ENCODE measurements around the gene WNT3. TPM values are rescaled to one million over a fixed set of nuclear protein-coding genes. Genes with fewer than 3 reads are reported as not detected.
"Not testable (repeated sequence)": the region's sequence is repeated elsewhere in the genome, so short reads cannot be mapped to it uniquely, and the experiment has no call there.

The WNT3 gene
- total RNA-seq, 4 donors from 2014 or later = 0.83 to 10.1 (median 6.5) TPM

GRCh38 chr17:46763416-46763815 lies 55.1 kb downstream of the WNT3 start:
- TF ChIP-seq CTCF (IDR thresholded peaks at IDR 0.05) (no peak), POLR2A (IDR thresholded peaks at IDR 0.05) (no peak)
- Histone ChIP-seq H3K27me3 (no peaks in the 10 kb centered on the region), H3K27ac (no peak overlapping the region), H3K9me3 (no peaks in the 10 kb centered on the region), H3K4me3 (no peak overlapping the region), H3K36me3 (peaks cover 0 to 5% (median 0%) of the 10 kb centered on the region in 3 donors), H3K4me1 (no peaks in the 10 kb centered on the region)
- DNase-seq = no peak

DNA sequence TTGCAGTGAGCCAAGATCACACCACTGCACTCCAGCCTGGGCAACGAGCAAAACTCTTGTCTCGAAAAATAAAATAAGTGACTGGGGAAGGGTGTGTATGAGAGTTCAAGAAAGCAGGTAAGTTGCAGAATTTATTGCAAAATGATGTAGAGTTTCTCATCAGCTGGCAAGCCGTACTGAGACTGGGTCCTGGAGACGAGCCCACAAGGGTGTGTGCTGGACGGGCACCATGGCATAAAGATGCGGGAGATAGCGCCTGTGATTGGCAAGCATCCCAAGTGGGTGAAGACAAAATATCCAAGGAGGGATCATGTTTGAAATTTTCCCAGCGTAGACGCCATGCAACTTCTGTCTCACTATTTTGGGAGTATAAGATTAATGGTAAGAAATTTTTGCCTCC lies 59.4 kb downstream of the WNT3 start:
- Histone ChIP-seq H3K27me3 (no peaks in the 10 kb centered on the region), H3K27ac (no peak overlapping the region), H3K9me3 (no peaks in the 10 kb centered on the region), H3K4me1 (no peaks in the 10 kb centered on the region), H3K4me3 (no peak overlapping the region), H3K36me3 (peaks cover 0 to 43% (median 0%) of the 10 kb centered on the region in 3 donors)
- peak in 1 of 3 donors; percentile 28 for DNase-seq
- TF ChIP-seq CTCF (IDR thresholded peaks at IDR 0.05) (no peak), POLR2A (IDR thresholded peaks at IDR 0.05) (no peak)

DNA sequence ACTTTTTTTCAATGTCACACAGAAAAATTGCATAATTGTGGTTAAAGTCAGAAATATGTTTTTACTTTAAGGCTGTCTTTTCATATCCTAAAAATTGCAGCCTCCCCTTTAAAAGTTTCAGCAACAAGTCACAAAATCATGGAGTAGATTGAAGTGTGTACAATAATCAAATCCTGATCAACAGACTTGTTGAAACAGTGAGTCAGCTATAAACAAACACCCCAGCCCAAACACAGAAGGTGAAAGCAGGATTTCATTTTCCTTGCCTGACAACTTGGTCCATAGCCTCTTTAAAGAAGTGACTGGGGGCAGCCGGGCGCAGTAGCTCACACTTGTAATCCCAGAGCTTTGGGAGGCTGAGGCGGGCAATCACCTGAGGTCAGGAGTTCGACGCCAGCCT lies 59.9 kb downstream of the WNT3 start:
- no peak overlapping the region for H3K27ac ChIP-seq
- no peak overlapping the region for H3K4me3 ChIP-seq
- no peaks in the 10 kb centered on the region for H3K27me3 ChIP-seq
- no peaks in the 10 kb centered on the region for H3K9me3 ChIP-seq
- peaks cover 0 to 45% (median 0%) of the 10 kb centered on the region in 3 donors for H3K36me3 ChIP-seq
- H3K4me1 ChIP-seq = no peaks in the 10 kb centered on the region
- TF ChIP-seq CTCF (IDR thresholded peaks at IDR 0.05) (no peak), POLR2A (IDR thresholded peaks at IDR 0.05) (no peak)
- DNase-seq = no peak

DNA sequence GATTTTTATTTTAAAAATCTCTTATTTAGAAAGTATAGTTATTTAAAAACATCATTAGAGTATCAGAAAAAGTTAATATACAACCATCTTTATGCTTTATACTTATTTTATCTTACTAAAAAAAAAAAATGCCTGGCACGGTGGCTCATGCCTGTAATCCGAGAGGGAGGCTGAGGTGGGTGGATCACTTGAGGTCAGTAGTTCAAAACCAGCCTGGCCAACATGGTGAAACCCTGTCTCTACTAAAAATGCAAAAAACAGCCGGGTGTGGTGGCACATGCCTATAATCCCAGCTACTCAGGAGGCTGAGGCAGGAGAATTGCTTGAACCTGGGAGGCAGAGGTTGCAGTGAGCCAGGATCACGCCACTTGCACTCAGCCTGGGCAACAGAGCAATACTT lies 60.9 kb downstream of the WNT3 start:
- not testable (repeated sequence) for DNase-seq, H3K27me3 ChIP-seq, H3K9me3 ChIP-seq, H3K4me1 ChIP-seq, H3K27ac ChIP-seq, H3K4me3 ChIP-seq
- peaks cover 0 to 53% (median 0%) of the 10 kb centered on the region in 3 donors for H3K36me3 ChIP-seq

DNA sequence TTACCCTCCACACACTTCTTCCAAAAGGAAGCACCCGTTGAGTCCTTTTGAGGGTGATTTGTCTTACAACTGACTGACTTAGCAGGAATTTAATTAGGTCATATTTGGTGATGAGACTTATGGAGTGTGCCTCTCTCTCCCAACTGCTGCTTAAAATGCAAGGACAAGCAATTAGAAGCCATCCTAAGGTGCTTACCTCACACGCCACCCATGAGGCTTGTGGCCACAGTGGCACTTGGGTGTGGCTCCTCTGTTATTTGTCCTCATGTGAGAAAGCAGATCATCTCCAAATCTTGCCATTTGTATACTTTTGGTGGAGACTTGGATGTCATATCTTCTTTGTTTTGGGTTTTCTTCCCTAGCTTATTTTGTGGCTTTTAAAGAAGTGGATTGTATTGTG lies 61.6 kb downstream of the WNT3 start:
- TF ChIP-seq CTCF (IDR thresholded peaks at IDR 0.05) = no peak
- TF ChIP-seq POLR2A (IDR thresholded peaks at IDR 0.05) = no peak
- Histone ChIP-seq H3K4me1 (no peaks in the 10 kb centered on the region), H3K27me3 (no peaks in the 10 kb centered on the region), H3K27ac (no peak overlapping the region), H3K9me3 (no peaks in the 10 kb centered on the region), H3K4me3 (no peak overlapping the region), H3K36me3 (peaks cover 0 to 58% (median 0%) of the 10 kb centered on the region in 3 donors)
- no peak for DNase-seq

DNA sequence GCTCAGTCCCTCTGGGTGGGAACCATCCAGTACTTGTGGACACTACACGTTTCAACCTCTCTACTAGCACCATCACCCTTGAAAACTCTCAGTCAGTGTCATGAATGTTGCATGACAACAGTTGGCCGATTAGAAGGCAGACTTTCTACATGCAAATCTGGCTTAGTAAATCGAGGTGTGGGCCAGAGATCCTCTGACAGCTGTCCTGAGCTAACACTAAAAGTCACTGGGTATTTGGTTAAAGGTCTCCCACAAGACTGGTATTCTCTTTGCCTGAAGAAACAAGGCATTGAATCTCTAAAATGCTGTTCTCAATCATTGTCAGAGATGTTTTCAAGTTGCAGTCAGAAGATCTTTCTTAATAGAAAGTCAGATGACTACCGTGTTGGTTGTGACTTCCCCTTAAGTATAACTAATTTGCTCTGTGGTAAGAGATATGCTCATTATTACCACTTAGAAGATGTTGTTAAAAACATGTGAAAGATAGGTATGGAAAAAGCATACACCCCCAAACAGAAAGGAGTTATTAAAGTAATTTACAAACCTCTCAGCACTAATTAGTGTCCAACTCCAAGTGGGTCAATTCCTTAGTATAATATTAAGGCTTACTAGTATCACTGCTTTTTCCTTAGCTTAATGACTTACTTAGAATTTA lies 62.3 kb downstream of the WNT3 start:
- Histone ChIP-seq H3K27ac (no peak overlapping the region), H3K36me3 (peaks cover 0 to 62% (median 0%) of the 10 kb centered on the region in 3 donors), H3K9me3 (no peaks in the 10 kb centered on the region), H3K27me3 (no peaks in the 10 kb centered on the region), H3K4me3 (no peak overlapping the region), H3K4me1 (no peaks in the 10 kb centered on the region)
- no peak for TF ChIP-seq POLR2A (IDR thresholded peaks at IDR 0.05)
- TF ChIP-seq CTCF (IDR thresholded peaks at IDR 0.05) = no peak
- no peak for DNase-seq

Measured in Peyer's patch (tissue), 4 donors.